HG03439 (cell line): Measurements from ENCODE around the gene MTERF4.

Source experiments
- ATAC-seq: cut with Tn5 transposase; IDR thresholded peaks from one replicate; pipeline ENCODE4 v1.9.1; 2021; ENCODE audit warnings: mild to moderate bottlenecking, moderate library complexity; ENCODE audit not compliant: unreplicated experiment

The MTERF4 gene

DNA sequence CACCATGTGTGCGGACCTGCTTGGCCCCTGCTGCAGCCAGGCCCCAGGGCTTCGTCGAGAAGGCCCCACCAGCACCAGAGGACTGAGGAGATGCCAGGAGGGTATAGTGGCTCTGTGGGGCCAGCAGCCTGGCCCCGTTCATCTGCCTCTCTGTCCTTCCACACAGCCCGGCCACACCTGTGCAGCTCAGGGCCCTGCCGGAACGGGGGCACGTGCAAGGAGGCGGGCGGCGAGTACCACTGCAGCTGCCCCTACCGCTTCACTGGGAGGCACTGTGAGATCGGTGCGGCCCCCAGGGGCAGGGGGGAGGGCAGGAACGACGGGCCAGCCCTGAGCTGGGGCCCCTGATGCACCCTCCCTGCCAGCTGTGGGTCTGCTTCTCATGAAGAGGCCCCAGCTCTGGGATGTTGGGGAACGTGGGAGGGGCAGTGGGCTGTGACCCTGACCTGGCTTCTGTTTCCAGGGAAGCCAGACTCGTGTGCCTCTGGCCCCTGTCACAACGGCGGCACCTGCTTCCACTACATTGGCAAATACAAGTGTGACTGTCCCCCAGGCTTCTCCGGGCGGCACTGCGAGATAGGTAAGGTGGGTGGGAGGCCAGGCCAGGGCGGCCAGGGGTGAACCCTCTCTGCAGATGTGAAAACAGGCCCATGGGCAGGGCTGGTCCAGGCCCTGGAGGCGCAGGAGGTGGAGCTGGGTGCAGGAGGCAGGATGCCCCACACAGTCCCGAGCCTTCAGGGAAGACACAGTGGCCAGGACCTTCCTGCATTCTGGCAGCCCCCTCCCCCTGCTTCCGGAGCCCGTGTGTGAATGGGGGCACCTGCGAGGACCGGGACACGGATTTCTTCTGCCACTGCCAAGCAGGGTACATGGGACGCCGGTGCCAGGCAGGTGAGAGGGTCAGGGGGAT lies 50.3 kb downstream of the MTERF4 start:
- no peak for ATAC-seq

- no peak for ATAC-seq
These were observed 51.2 kb downstream of the MTERF4 start for GRCh38 chr2:241050624-241051577.

DNA sequence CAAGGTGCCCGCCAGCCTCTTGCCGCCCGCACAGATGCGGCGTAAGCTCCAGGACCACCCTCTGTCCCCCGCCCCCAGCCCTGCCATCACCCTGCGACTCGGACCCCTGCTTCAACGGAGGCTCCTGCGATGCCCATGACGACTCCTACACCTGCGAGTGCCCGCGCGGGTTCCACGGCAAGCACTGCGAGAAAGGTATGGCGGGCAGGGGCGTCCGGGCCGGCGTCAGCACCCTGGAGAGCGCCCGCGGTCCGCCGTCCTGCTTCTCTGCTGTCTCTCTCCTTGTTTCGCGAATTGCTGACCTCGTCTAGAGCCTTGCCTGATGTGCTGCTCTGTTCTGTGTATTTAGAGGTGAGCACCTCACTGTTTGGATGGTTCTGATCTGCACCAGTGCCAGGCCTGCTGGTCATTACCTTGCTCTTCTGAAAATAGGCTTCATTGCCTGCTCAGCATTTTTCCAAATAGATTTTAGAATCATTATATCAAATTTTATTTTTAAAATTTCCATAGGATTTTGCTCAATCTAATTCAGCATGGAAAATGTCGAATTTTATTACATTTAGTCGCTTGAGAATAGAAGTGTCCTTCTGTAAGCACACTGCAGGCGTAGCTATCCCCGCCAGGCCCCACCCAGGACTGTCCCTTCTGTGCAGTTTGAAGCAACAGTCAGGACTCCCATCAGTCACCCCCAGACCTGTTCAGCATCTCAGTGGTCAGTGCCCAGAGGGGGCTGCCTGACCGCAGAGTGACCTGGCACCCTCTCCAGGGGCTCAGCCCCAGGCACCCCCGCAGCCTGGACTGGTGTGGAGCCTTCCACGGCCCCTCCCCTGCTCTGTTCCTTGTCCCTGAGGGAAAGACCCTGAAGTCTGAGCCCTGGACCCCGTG lies 52.1 kb downstream of the MTERF4 start:
- no peak for ATAC-seq

- ATAC-seq: no peak
These were observed 53.1 kb downstream of the MTERF4 start for GRCh38 chr2:241048949-241049343.

DNA sequence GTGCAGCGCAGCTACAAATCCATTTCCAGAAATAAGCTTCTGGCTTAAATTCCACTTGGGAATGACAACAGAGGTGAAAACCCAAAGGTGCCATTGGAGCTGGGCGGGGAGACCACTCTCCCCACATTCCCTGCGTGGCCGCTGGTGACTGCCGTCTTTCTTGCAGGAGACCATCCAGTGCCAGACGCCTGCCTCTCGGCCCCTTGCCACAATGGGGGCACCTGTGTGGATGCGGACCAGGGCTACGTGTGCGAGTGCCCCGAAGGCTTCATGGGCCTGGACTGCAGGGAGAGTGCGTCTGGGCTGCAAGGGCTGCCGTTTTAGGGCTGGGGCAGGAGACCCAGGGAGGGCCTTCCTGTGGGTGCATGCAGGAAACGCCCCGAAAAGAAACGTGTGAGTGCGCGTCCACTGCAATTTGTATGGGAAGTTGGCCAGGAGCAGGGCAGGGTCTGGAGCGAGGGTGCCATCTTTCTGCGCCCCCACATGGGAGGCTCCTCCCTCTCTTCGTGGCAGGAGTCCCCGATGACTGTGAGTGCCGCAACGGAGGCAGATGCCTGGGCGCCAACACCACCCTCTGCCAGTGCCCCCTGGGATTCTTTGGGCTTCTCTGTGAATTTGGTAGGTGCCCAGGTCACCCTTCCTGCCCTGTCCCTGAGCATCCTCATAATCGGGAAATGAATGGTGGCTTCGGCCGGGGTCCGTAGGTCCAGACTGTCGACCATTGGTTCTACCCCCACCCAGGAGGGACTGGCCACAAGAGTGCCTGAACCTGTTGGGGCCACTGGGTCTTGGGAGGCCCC lies 53.7 kb downstream of the MTERF4 start:
- ATAC-seq: no peak

DNA sequence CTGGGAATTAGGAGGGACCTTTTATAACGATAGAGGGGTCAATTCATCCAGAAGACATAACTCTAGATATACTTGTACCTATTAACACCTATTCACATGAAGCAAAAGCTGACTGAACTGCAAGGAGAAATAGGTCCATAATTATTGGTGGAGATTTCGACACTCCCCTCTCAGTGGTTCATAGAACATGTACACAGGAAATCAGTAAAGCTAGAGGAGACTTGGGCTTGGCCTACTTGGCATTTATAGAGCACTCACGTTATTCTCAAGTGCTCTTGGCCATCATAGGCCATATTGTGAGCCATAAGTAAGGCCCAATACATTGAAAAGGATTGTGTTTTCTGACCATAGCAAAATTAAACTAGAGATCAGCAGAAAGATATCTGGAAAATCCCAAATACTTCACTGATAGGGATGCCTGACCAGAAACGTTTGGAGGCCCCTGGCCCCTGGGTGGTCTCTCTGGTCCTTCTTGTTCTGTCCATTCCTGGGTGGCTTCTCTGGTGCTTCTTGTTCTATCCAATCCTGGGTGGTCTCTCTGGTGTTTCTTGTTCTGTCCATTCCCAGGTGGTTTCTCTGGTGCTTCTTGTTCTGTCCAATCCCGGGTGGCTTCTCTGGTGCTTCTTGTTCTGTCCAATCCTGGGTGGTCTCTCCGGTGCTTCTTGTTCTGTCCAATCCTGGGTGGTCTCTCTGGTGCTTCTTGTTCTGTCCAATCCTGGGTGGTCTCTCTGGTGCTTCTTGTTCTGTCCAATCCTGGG lies 54.7 kb downstream of the MTERF4 start:
- ATAC-seq: no peak
